ENCODE data around the gene TSPAN17. TPM values are rescaled to one million over a fixed set of nuclear protein-coding genes. Genes with fewer than 3 reads are reported as not detected.

The TSPAN17 gene
- total RNA-seq, 3 donors from 2014 or later: 18.3 to 28.0 (median 24.1) TPM

DNA sequence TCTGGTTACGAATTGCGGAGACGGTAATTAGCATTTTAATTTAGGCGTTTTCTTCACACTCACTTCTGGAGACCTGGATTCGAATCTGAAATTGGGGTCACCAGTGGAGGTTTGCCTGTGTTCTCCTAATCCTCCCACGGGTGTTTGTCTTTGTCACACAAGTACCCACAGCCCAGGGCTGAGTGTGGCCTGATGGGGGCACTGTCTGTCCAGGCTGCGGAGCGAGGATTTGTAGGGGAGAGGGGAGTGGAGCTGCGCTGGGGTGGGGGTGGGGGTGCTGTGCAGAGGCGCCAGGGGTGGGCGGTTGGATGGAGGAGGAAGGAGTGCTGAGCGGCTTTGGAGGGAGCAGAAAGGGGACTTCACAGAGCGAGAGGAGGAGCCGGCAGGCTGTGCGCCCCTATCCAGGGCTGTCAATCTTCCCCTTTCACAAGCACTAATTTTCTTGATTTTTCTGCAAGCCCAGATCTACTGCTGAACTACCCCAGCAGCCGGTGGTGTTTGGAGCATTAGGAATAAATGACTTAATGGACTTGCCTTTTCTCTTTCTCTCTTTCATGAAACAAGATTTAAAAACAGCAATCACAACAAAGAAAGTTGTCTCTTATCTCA lies 53.1 kb downstream of the TSPAN17 start:
- no peaks in the 10 kb centered on the region for H3K36me3 Mint-ChIP-seq (ENCODE audit: insufficient read depth)
- no peak for DNase-seq
- peaks cover 75% of the 10 kb centered on the region for H3K27me3 Mint-ChIP-seq (ENCODE audit: low read depth)
- H3K4me3 Mint-ChIP-seq: no peak overlapping the region
- no peaks in the 10 kb centered on the region for H3K9me3 Mint-ChIP-seq
- ATAC-seq: peak in 1 of 2 donors; percentile 27
- H3K4me1 Mint-ChIP-seq (ENCODE audit: low read depth): no peaks in the 10 kb centered on the region

GRCh38 chr5:176702671-176703641 lies 55.7 kb downstream of the TSPAN17 start:
- ATAC-seq (no peak), DNase-seq (no peak)
- no peak overlapping the region for H3K4me3 Mint-ChIP-seq
- no peaks in the 10 kb centered on the region for H3K4me1 Mint-ChIP-seq (ENCODE audit: low read depth)
- peaks cover 53% of the 10 kb centered on the region for H3K27me3 Mint-ChIP-seq (ENCODE audit: low read depth)
- H3K36me3 Mint-ChIP-seq (ENCODE audit: insufficient read depth): no peaks in the 10 kb centered on the region
- H3K9me3 Mint-ChIP-seq: no peaks in the 10 kb centered on the region

DNA sequence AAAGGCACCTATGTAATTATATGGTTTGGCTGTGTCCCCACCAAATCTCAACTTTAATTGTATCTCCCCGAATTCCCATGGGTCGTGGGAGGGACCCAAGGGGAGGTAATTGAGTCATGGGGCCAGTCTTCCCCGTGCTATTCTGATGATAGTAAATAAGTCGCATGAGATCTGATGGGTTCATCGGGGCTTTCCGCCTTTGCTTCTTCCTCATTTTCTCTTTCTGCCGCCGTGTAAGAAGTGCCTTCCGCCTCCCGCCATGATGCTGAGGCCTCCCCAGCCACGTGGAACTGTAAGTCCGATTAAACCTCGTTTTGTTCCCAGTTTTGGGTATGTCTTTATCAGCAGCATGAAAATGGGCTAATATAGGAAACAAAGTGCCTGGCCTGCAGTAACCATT lies 56.6 kb downstream of the TSPAN17 start:
- H3K27me3 Mint-ChIP-seq (ENCODE audit: low read depth): peaks cover 44% of the 10 kb centered on the region
- no peaks in the 10 kb centered on the region for H3K9me3 Mint-ChIP-seq
- no peaks in the 10 kb centered on the region for H3K36me3 Mint-ChIP-seq (ENCODE audit: insufficient read depth)
- ATAC-seq (no peak), DNase-seq (no peak)
- no peak overlapping the region for H3K4me3 Mint-ChIP-seq
- H3K4me1 Mint-ChIP-seq (ENCODE audit: low read depth): no peaks in the 10 kb centered on the region

GRCh38 chr5:176704355-176704754 lies 57.1 kb downstream of the TSPAN17 start:
- Mint-ChIP-seq H3K4me3 (no peak overlapping the region), H3K9me3 (no peaks in the 10 kb centered on the region), H3K27me3 (ENCODE audit: low read depth) (peaks cover 40% of the 10 kb centered on the region), H3K4me1 (ENCODE audit: low read depth) (no peaks in the 10 kb centered on the region), H3K36me3 (ENCODE audit: insufficient read depth) (no peaks in the 10 kb centered on the region)
- no peak for DNase-seq
- ATAC-seq: no peak

- Mint-ChIP-seq H3K36me3 (ENCODE audit: insufficient read depth) (no peaks in the 10 kb centered on the region), H3K9me3 (no peaks in the 10 kb centered on the region), H3K4me3 (no peak overlapping the region), H3K4me1 (ENCODE audit: low read depth) (no peaks in the 10 kb centered on the region), H3K27me3 (ENCODE audit: low read depth) (peaks cover 37% of the 10 kb centered on the region)
- ATAC-seq: no peak
- no peak for DNase-seq
These were observed 57.5 kb downstream of the TSPAN17 start for GRCh38 chr5:176704817-176705216.

Other genes starting within 250 kb of the TSPAN17 start
- gene CLTB, start 230.9 kb upstream of the TSPAN17 start, total RNA-seq: 100 to 1,000 TPM; 121 to 133 (median 123) TPM
- 10 to 100 TPM; 43.0 to 50.1 (median 43.2) TPM for gene FAF2, start 199.1 kb upstream of the TSPAN17 start, total RNA-seq
- 10 to 100 TPM; 55.0 to 58.5 (median 58.4) TPM for gene RNF44, start 110.1 kb upstream of the TSPAN17 start, total RNA-seq
- gene CDHR2, start 98.1 kb upstream of the TSPAN17 start, total RNA-seq: under 1 TPM; 0.29 to 0.43 (median 0.33) TPM
- 1 to 10 TPM; 3.6 to 5.3 (median 4.5) TPM for gene GPRIN1, start 37.3 kb upstream of the TSPAN17 start, total RNA-seq
- not detected for gene SNCB, start 16.9 kb upstream of the TSPAN17 start, total RNA-seq
- gene EIF4E1B, start 16.8 kb upstream of the TSPAN17 start, total RNA-seq: not detected
- gene UNC5A, start 163.1 kb downstream of the TSPAN17 start, total RNA-seq: not detected

All from activated T-cell treated with anti-CD3 and anti-CD28 coated beads, Interleukin-2, amount 50 U/mL, for 4 hours (primary cell).